NCI-H2227 treated with DMSO at 0.1 percent for 48 hours (cell line): ENCODE results near the gene KIF16B.
"Not testable (repeated sequence)": the region's sequence is repeated elsewhere in the genome, so short reads cannot be mapped to it uniquely, and the experiment has no call there.

Source experiments
- DNase-seq: peaks from one replicate; lab custom pipeline; 2025; lab: John Stamatoyannopoulos, UW

KIF16B gene

DNA sequence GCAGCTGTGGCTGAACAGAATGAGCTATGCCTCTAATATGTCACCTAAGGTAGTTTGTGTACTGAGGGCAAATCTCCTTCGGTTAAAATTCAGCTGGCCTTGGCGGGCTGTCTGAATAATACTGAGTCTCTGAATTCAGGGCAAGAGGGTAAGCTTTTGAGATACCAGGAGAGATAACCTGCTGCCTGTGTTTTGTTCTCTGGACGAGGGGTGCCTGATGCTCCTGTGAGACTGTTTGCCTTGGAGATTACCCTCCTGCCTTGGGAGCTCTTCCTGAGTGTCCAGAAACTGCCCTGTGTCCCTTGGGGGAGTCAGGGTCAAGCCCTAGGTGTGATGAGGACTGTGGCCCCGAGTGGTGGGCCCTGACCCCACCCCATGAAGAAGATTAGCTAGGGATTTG lies 282.9 kb downstream of the KIF16B start:
- DNase-seq, result no peak

DNA sequence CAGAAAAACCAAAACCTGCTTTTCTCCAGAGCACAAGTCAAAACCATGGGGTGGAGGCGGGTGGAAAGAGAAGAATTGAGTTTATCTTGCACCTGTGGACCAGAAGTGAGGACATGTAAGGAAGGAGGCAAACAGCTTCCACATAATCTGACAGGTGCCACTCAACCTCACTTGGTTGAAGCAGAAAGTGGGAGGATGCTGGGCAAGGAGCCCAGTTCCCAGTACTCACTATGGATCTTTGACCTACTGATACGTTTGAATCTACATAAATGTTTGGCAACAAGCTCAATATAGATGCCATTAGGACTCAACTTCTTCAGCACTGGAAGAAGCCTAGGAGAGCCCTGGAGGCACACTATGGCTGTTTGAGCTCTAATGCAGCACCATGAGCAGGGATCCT lies 285.5 kb downstream of the KIF16B start:
- DNase-seq, result no peak

DNA sequence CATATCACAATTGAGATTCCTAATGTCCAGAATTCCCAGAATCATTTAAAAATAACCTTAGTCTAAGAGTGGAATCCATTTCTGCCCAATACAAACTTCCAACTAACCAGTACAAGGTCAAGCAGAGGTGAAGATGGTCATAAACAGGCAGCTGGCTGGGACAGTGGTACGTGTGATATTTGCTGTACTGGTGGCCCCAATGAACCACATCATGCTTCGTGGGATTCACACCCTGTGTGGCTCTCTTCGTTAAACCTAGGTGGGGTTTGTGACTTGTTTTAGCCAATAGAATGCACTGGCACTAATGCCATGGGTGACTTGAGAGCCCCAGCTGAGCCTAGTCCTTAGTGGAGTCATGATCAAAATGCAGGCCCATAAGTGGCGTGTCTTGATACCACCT lies 286.6 kb downstream of the KIF16B start:
- no peak for DNase-seq

DNA sequence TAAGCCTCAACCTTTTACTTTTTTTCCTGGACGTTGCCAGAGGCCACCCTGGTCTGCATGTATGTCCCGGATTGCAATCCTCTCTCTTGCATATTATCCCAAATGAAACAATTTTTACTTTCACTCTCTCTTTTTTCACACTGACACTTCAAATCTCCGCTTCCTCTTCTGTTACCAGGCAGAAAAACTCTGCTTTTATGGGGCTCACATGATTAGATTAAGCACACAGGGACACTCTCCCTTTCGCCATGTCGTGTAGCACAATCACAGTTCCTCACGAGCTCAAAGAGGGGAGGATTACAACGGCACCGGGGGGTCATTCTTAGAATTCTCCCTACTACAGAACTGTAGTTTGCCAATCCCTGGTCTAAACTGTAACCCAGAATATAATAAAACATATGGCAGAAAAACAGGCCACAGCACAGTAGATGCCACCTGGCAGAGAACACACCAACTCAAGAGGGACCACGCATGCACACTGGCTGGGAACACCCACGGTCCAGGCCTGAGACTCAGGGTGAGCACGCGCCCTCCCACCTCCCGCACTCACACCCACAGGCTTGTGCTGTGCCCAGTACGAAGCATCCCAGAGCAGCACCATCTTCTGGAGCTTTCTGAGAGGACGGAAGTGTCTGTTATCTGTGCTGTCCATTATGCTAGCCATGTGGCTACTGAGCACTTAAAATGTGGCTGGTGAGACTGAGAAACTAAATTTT lies 288.7 kb downstream of the KIF16B start:
- no peak for DNase-seq

DNA sequence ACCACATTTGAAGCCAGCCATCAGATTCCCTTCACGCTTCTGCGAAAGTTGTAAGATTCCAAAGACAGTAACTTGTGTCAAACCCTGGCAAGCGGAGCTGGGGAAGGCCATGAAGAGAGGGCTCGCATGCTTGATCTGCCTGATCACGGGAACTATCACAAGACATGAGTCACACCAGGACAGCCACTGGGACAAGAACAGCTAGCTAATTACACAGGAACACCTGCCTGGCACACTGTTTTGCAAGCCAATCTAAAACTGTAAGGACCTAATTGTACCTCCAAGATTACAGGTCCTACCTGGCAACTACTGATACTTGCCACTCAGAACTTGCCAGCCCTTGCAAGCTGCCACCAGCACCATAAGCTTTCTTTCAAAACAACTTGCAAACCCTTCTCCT lies 289.3 kb downstream of the KIF16B start:
- DNase-seq, result no peak

DNA sequence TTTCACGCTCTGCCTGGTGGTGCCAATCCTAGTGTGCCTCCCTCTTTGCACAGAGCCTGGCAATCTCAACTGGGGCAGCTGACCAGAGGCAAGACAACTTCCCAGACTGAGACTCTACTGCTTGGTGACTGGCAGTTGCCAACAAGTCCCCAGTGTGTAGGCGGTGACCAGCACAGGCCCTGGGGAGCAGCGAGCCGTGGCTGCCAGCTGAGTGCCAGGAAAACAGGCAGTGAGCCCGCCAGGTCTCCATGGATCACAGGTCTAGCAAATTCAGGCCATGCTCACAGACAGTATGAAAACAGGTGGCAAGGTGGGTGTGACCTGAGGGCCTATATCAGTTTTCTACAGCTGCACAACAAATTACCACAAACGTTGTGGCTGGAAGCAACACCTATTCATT lies 289.9 kb downstream of the KIF16B start:
- DNase-seq, result no peak

DNA sequence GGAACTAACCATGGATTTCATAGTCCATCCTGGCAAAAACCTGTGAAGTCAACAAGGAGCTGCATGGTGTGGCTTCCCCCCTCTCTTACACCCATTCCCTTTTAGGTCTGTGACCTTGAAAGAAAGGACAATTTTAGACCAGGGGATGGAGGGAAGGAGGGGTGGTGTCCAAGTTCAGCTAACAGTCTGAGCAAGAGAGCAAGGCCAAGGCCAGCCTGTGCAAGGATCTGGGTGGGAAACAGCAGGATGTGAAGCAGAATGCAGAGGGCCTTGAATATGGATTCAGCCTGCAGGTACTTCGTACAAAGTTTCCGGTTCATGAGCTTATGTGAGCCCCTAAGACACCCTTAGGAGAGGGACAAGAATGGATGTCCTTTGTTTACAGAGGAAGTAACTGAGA lies 293.0 kb downstream of the KIF16B start:
- DNase-seq, result no peak

DNA sequence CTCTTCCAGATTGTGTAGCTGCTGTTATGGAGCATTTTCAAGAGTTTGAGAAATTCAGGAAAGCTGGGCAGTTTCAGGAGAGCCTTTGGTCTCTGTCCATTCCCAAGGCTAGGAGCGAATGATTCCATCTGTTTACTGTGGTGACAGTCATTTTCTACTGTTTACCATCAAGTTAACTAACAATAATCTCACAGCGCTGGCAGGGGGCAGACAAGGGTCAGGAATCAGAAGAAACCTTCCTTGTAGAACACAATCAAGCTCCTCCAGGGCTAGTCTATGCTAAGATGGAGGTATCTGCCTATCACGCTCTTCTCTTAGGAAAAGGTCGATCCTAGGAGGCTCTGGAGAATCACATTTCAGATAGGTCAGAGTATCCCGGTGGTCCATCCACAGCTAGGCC lies 293.9 kb downstream of the KIF16B start:
- DNase-seq, result no peak

DNA sequence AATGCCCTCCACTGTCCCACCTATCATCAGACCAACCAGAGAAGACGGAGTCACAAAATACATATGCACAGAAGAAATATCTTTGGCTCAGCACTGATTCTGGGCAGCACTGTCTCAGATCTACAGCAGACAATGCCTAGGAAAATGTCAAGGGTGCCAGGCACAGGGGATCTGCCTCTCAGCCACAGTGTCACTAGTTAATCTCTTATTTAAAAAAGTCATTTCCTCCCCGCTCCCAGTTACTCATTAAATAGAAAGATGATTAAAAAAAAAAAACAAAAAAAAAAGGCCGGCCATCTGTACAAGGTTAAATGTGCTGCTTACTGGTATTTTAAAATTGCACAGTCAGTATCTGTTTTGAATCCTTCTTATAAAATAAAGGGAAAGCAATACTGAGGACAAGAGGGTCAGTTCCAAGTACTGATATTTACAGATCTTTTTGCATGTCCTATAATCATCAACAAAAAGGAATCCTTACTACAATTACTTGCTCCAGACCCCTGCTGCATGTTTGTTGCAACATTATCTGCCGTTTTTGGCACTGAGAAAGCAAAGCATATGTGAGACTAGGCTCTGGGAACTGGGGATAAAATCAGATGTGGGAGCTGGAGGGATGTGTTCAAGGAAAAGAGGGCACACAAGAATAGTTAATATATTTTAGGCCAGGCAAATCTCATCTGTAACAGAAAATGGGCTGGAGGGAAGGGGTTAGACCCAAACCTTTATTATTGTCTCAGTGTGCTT lies 299.3 kb downstream of the KIF16B start:
- DNase-seq, result peak; percentile 39

DNA sequence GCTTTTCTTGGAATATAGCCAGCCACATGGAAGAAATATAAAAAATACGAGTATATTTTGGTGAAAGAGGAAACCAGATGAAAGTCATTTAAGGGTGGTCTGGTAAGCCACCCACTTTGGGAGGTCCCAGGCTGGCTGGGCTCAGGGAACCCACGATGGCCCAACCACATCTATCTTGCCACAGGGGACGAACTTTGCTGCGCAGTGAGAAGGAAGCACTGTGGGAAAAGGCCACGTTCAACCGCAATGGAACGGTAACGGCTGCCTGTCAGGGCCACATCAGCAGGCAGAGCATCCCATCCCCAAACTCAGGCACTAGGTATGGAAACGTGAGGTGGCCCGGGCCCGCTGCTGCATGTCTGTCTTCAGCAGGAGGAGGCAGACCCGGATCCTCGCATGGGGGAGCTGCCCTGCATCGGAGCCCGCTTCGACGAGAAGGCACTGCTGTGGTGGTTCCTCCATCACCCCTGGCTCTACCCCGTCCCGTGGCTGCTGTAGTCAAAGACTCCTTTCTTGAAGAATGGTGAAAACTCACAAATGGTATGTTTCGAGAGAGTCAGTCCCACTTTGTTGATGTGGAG lies 300.4 kb downstream of the KIF16B start:
- no peak for DNase-seq

DNA sequence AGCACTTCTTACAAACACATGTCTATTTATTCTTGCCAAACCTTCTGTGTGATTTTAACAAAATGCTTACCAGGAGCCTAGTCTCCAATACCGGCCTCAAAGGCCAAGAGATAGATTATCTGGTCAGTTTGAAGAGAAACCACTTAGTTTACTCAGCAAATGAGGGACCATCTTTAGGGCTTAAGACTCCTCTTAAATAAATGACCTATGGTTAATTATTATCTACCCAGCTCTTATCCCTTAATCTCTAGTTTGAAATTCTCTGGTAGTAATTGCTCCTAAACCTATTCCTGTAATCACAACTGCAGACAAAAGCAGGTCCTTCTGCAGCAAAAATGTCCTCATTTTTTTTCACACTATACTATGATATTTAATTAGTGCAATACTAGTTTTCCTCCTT lies 301.8 kb downstream of the KIF16B start:
- DNase-seq, result no peak

DNA sequence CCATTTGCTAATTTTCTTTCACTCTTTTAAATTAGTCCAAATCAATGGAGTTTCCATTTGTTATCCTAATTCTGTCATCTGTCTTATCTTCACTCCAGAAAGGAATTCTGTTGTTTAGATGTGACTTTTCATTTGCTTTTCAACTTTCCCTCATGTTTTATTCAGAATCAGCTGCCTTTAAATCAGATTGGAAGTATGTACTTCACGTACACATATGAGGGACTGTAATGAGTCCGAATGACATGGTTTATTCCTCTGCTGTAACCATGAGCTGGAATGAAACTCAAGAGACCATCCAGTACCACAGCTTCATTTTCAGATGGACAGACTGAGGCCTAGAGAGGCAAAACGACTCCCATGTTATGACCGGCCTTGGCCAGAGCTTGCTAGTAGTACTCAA lies 302.3 kb downstream of the KIF16B start:
- DNase-seq, result no peak

DNA sequence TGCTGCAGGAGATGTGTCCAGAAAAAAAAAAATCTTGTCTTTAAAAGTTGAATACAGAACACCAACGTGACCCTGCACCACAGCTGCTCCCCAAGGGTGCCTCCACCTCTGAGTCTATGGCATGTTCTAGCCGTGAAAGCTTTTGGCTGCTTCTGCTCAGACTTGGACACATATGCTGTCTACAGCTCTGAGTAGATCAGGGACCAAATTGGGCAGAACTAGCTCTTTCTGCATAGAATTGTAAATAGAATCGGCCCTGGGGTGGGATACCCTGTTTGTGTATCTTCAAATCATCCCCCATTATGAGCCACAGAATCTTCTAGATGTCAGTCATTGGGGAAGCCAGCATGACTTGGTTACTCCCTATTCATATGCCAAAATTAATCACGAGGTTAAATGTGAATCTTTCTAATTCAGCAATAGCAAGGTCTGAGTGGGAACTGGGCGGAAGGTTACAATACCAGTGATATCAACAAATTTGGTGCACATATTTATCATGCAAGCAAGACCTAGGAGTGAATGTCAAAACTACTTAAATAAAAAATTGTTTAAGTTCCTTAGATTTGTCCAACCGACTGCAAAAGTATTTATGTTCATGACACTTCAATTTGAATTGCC lies 302.8 kb downstream of the KIF16B start:
- DNase-seq, result no peak

DNA sequence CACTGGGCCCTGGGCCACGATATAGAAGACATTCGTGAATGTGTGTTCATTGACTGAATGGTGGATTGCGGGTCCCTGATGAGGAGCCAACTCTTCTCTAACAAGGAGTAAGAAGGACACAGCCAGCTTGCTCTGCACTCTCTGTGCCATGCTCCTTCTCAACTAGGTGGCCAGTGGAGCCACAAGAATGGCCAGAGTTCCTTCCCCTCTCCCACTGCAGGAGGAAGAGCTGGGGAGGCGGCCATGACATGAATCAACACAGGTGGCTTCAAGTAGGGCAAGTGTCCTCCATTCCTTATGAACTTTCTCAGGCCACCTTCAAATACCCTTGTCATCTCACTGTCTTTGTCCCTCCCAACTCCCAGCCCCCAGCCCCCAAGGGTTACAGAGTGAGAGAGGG lies 305.7 kb downstream of the KIF16B start:
- DNase-seq, result no peak

DNA sequence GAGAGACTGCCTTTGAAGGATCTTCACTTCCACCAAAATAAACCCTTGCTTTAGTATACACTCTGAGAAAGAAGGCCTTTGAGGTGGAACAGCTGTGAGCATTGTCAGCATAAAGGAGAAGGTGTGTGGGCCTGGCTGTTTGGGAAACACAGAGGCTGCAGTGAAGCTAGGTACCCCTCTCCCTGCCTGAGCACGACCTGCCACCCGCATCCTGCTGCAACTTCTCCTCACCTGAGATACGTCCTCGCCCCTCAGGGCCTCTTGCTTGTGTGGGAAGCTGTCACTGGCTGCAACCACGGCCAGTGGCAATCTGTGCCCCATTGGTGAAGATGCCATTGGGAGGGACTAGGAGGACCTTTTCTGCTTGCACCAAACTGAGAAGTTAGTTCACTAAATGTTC lies 307.9 kb downstream of the KIF16B start:
- DNase-seq, result no peak

DNA sequence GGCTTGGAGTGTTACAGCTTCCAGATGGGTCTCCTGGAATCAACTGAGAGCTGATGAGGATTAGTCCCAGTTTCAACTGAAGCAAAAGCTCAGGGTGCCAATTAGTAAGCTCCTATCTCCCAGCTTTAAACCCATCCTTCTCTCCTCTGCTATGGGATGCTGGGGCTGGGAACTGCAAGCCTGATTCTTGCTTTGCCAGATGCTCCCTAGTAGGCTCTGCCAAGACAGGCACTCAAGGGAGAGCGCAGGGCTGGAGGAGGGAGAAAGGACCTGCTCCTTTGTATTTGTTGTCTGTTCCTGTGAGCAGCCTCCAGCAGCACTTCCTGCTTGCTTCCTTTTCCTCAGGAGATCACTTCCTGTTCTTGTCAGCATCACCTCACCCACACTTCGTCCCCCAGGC lies 309.7 kb downstream of the KIF16B start:
- no peak for DNase-seq

DNA sequence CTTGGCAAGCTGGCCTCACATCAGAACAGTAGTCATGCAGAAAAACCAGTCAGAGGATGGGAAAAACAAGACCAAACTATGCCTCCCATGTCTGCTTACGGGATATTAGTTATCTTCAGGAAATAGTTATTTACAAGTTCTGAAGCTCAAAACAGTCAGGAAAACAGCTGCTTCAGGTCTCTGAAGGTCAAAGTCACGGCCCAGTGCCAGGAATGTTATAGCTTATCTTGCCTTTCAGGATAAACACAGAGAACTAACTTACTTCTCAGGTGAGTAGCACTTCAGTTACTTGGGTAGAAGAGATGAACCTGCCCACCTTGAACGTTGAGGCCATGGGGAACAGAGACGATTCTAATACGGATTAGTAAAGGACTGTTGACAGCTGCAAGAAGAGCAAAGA lies 310.7 kb downstream of the KIF16B start:
- DNase-seq, result no peak

DNA sequence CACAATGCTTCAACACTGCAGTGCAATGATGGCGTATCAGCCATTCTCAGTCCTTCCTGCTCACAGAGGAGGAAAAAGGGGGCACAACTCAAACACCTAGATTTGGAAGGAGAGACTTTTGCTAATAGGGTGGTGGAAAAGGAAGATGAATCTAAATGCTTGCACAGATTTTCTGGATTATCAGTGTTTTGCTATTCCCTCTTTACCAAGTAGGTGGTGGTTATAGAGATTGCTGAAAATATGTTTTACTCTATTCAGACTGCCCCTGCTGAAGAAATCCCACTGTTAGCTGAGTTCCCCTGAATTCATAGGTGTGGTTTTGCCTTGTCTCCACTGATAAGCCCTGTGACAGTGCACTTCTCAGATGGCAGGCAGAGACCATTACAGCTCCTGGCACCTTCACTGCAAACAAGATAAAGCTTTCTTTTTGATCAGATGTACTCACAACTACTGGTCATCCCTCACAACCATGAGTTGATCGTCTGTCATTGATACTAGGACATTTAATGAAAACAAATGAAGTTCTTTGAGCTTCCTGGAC lies 311.4 kb downstream of the KIF16B start:
- no peak for DNase-seq

DNA sequence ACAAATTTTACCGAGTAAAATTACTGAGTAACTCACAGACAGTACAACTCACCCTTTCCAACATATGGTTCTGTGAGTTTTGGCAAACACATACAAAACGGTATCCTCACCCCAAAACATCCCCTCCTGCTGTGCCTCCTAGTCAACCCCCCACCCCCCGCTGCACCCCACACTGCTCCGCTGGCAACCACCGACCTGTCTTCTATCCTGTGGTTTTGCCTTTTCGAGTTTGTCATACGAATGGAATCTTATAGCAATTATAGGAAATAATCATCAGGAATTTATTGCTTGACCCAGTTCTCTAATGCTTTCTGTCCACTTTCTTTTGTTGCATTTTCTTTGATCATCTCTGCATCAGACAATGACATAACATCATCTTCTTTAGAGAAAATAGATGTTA lies 312.3 kb downstream of the KIF16B start:
- DNase-seq, result no peak

DNA sequence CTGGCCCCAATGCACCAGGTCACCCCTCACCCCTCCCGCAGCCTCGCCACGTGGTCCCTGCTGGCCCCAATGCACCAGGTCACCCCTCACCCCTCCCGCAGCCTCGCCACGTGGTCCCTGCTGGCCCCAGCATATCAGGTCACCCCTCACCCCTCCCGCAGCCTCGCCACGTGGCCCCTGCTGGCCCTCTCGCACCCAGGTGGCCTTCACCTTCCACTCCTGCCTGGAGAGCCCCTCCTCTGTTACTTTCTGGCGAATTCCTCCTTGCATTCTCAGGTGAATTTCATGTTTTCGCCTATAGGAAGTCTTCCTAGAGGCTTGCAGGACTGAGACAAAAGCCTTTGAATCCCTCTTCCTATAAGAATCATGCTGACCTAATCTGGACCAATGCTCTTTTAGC lies 313.1 kb downstream of the KIF16B start:
- not testable (repeated sequence) for DNase-seq

DNA sequence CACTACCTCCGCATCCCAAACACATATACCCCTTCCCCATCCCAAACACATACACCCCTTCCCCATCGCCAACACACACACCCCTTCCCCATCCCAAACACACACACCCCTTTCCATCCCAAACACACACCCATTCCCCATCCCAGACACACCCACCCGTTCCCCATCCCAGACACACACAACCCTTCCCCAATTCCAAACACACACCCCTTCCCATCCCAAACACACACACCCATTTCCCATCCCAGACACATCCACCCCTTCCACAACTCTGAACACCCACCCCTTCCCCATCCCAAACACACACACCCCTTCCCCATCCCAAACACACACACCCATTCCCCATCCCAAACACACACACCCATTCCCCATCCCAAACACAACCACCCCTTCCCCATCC lies 314.5 kb downstream of the KIF16B start:
- DNase-seq, result no peak

DNA sequence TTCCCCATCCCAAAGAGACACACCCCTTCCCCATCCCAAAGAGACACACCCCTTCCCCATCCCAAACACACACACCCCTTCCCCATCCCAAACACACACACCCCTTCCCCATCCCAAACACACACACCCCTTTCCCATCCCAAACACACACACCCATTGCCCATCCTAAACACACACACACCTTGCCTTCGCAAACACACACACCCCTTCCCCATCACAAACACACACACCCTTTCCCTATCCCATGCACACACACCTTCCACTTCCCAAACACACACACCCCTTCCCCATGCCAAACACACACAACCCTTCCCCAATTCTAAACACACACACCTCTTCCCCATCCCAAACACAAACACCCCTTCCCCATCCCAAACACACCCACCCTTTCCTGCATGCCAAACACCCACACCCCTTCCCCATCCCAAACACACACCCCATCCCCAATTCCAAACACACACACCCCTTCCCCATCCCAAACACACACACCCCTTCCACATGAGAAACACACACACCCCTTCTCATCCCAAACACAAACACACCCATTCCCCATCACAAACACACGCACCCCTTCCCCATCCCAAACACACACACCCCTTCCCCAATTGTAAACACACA lies 315.3 kb downstream of the KIF16B start:
- DNase-seq, result no peak
